Measurements from ENCODE around the gene BMP7. TPM values are rescaled to one million over a fixed set of nuclear protein-coding genes. Genes with fewer than 3 reads are reported as not detected.

The BMP7 gene
- total and polyA plus RNA-seq, 2 of the 13 experiments (the other 11 are each of a cell fraction or from before 2014, with no cell fraction given) = not detected

DNA sequence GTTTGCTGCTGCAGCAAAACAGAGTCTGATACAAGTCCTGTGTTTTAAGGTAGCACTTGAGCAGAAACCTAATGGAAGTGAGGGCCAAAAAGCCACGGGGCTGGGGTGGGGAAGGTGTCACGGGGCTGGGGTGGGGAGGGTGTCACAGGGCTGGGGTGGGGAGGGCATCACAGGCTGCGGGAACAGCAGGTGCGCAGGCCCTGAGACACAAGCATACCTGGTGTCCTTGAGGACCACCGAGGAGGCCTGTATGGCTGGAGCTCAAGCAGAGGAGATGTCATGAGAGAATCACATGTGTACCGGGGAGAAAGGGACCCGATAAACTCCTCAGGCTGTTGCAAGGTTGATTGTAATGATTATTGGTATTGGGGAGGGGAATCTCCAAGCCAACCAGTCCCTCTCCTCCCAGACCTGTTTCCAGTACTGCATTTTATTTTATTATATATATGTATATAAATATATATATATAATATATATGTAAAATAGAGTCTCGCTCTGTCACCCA, 49.6 kb upstream of the BMP7 start:
- in situ Hi-C loops (cut with HindIII; ENCODE audit: extremely low pct_ligation_motif_present, low pct_unique_long_range_greater_than_20kb) (no loop called here), intact Hi-C loops (cut with micrococcal nuclease; ENCODE audit: unreplicated experiment) (no loop called here)
- Histone ChIP-seq H3K9ac (ENCODE audit: insufficient read depth, low read depth, low read length) (no peak overlapping the region), H3K4me2 (ENCODE audit: low read depth, low read length) (no peak overlapping the region), H2AFZ (ENCODE audit: low read length) (no peak overlapping the region), H3K36me3 (replicated peaks in 1 of 2; ENCODE audit: control insufficient read depth in 1 of 2, insufficient read depth in 2 of 2, low read length in 2 of 2) (no peaks in the 10 kb centered on the region), H3K27ac (ENCODE audit: extremely low read length, insufficient read depth, low read length) (no peak overlapping the region), H3K9me3 (ENCODE audit: low read length) (no peaks in the 10 kb centered on the region), H3K4me3 (replicated peaks in 1 of 3; ENCODE audit: insufficient read depth in 1 of 3, low read depth in 2 of 3, low read length in 3 of 3) (no peak overlapping the region), H3K79me2 (ENCODE audit: insufficient read depth, low read length) (no peaks in the 10 kb centered on the region), H3K4me1 (ENCODE audit: insufficient read depth, low read length) (no peaks in the 10 kb centered on the region), H4K20me1 (ENCODE audit: insufficient read depth, low read length) (no peaks in the 10 kb centered on the region), H3K27me3 (ENCODE audit: control insufficient read depth in 1 of 2, insufficient read depth in 2 of 2, low read length in 2 of 2) (peaks cover 7 to 34% of the 10 kb centered on the region in 2 experiments; a peak in 4 of 5 replicates)
- no TSS peak for BruUV-seq (replicated peaks)
- CTCF ChIA-PET (ENCODE audit: low intra/inter-chr PET ratio, low total read pairs) = no interaction called here
- 13% methylated on average over 8 of the region's 8 CpGs for WGBS (ENCODE audit: low lambda C conversion rate)
- DNase-seq (ENCODE audit: low spot score) = no peak
- no peak for FAIRE-seq
- no peak for ATAC-seq
- POLR2A ChIA-PET = no interaction called here
- TF ChIP-seq, protein P1, sequence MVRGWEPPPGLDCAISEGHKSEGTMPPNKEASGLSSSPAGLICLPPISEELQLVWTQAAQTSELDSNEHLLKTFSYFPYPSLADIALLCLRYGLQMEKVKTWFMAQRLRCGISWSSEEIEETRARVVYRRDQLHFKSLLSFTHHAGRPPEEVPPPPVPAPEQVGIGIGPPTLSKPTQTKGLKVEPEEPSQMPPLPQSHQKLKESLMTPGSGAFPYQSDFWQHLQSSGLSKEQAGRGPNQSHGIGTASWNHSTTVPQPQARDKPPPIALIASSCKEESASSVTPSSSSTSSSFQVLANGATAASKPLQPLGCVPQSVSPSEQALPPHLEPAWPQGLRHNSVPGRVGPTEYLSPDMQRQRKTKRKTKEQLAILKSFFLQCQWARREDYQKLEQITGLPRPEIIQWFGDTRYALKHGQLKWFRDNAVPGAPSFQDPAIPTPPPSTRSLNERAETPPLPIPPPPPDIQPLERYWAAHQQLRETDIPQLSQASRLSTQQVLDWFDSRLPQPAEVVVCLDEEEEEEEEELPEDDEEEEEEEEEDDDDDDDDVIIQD (CRISPR knock-in tag; IDR thresholded peaks at IDR 0.05; ENCODE audit: low read depth) = no peak
- TF ChIP-seq, protein P2, sequence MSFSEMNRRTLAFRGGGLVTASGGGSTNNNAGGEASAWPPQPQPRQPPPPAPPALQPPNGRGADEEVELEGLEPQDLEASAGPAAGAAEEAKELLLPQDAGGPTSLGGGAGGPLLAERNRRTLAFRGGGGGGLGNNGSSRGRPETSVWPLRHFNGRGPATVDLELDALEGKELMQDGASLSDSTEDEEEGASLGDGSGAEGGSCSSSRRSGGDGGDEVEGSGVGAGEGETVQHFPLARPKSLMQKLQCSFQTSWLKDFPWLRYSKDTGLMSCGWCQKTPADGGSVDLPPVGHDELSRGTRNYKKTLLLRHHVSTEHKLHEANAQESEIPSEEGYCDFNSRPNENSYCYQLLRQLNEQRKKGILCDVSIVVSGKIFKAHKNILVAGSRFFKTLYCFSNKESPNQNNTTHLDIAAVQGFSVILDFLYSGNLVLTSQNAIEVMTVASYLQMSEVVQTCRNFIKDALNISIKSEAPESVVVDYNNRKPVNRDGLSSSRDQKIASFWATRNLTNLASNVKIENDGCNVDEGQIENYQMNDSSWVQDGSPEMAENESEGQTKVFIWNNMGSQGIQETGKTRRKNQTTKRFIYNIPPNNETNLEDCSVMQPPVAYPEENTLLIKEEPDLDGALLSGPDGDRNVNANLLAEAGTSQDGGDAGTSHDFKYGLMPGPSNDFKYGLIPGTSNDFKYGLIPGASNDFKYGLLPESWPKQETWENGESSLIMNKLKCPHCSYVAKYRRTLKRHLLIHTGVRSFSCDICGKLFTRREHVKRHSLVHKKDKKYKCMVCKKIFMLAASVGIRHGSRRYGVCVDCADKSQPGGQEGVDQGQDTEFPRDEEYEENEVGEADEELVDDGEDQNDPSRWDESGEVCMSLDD (CRISPR knock-in tag; IDR thresholded peaks at IDR 0.05; ENCODE audit: borderline replicate concordance) = no peak
- no peak for TF ChIP-seq FOSL1 (CRISPR knock-in tag; IDR thresholded peaks at IDR 0.05; ENCODE audit: borderline replicate concordance)
- no peak for TF ChIP-seq THAP11 (CRISPR knock-in tag; IDR thresholded peaks at IDR 0.05)
- TF ChIP-seq NFE2L1 (CRISPR knock-in tag; IDR thresholded peaks at IDR 0.05; ENCODE audit: borderline replicate concordance) = no peak
- no peak for TF ChIP-seq TMF1 (CRISPR knock-in tag; IDR thresholded peaks at IDR 0.05; ENCODE audit: low read depth)
- no peak for TF ChIP-seq HOXA3 (CRISPR knock-in tag; IDR thresholded peaks at IDR 0.05)
- TF ChIP-seq, protein P3, sequence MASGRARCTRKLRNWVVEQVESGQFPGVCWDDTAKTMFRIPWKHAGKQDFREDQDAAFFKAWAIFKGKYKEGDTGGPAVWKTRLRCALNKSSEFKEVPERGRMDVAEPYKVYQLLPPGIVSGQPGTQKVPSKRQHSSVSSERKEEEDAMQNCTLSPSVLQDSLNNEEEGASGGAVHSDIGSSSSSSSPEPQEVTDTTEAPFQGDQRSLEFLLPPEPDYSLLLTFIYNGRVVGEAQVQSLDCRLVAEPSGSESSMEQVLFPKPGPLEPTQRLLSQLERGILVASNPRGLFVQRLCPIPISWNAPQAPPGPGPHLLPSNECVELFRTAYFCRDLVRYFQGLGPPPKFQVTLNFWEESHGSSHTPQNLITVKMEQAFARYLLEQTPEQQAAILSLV (CRISPR knock-in tag; IDR thresholded peaks at IDR 0.05; ENCODE audit: borderline replicate concordance) = no peak
- TF ChIP-seq CREB1 (IDR thresholded peaks at IDR 0.05) = no peak
- TF ChIP-seq CREB1 (CRISPR knock-in tag; IDR thresholded peaks at IDR 0.05) = no peak
- TF ChIP-seq ZNF615 (CRISPR knock-in tag; IDR thresholded peaks at IDR 0.05; ENCODE audit: borderline replicate concordance) = no peak
- no peak for TF ChIP-seq ZSCAN29 (CRISPR knock-in tag; conservative IDR thresholded peaks at IDR 0.05)
- no peak for TF ChIP-seq ZNF33A (CRISPR knock-in tag; IDR thresholded peaks at IDR 0.05; ENCODE audit: borderline replicate concordance)
- no peak for TF ChIP-seq ZFAT (CRISPR knock-in tag; conservative IDR thresholded peaks at IDR 0.05)
- TF ChIP-seq KLF13 (CRISPR knock-in tag; IDR thresholded peaks at IDR 0.05) = no peak
- no peak for TF ChIP-seq HMG20A (CRISPR knock-in tag; IDR thresholded peaks at IDR 0.05; ENCODE audit: borderline replicate concordance)
- TF ChIP-seq ZNF562 (CRISPR knock-in tag; IDR thresholded peaks at IDR 0.05; ENCODE audit: borderline replicate concordance) = no peak
- no peak for TF ChIP-seq KDM1A (CRISPR knock-in tag; IDR thresholded peaks at IDR 0.05)
- TF ChIP-seq, protein P4, sequence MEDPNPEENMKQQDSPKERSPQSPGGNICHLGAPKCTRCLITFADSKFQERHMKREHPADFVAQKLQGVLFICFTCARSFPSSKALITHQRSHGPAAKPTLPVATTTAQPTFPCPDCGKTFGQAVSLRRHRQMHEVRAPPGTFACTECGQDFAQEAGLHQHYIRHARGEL (CRISPR knock-in tag; IDR thresholded peaks at IDR 0.05) = no peak
